ENCODE measurements around the gene ADRB2. TPM values are rescaled to one million over a fixed set of nuclear protein-coding genes. Genes with fewer than 3 reads are reported as not detected.

ADRB2 gene
- total RNA-seq = 0.65 and 0.72 TPM in 2 replicates

GRCh38 chr5:148826053-148826738 lies at the start of gene ADRB2:
TSS of gene ADRB2 (plus strand) at chr5:148826611. CDS start at chr5:148826832, 221 bp downstream.

Other genes with a start within 250 kb of the ADRB2 start
- gene HTR4, start 172.1 kb upstream of the ADRB2 start, total RNA-seq = not detected in 2 replicates
- 0.48 and 0.52 TPM in 2 replicates for gene SH3TC2, start 236.5 kb downstream of the ADRB2 start, total RNA-seq

Measured in epithelial cell of alveolus of lung (primary cell).